Fibroblast of lung (primary cell): ENCODE data around the gene KIAA1328. TPM values are rescaled to one million over a fixed set of nuclear protein-coding genes. Genes with fewer than 3 reads are reported as not detected.

Experiments
- DNase-seq, 2 donors: peaks; one replicate each; pipeline versions ENCODE4 v3.0.0 to v3.0.0-alpha.2; 2010; ENCODE audit warnings: low read depth in 2 of 2
- H2AFZ ChIP-seq: 2 replicates; pipeline ENCODE4 v1.5.1; 2012; ENCODE audit warnings: low read length, control low read depth, inconsistent platforms
- H3K27ac ChIP-seq: 2 replicates; pipeline ENCODE4 v1.5.1; 2011; ENCODE audit warnings: low read length, control low read depth; ENCODE audit not compliant: insufficient read depth
- H3K27me3 ChIP-seq: 2 replicates; pipeline ENCODE4 v1.5.1; 2011; ENCODE audit warnings: mild to moderate bottlenecking, low read length; ENCODE audit not compliant: control insufficient read depth, insufficient read depth
- H3K36me3 ChIP-seq: 2 replicates; pipeline ENCODE4 v1.5.1; 2011; ENCODE audit warnings: low read length; ENCODE audit not compliant: control insufficient read depth, insufficient read depth
- H3K4me1 ChIP-seq: 2 replicates; pipeline ENCODE4 v1.5.1; 2011; ENCODE audit warnings: low read length; ENCODE audit not compliant: control insufficient read depth, insufficient read depth; ENCODE audit errors: extremely low read depth
- H3K4me2 ChIP-seq: 2 replicates; pipeline ENCODE4 v1.5.1; 2011; ENCODE audit warnings: low read length, control low read depth; ENCODE audit not compliant: insufficient read depth; ENCODE audit errors: extremely low read depth
- H3K4me3 ChIP-seq, 4 experiments: fragments of 200-600 bp in 1 of 4; sonication (generic) in 1 of 4; replicated peaks in 1 of 4; 2 replicates each; pipeline ENCODE4 v1.5.1; 2011 to 2016; ENCODE audit warnings: low read length in 4 of 4, low read depth in 3 of 4, mild to moderate bottlenecking in 3 of 4, control low read depth in 2 of 4, inconsistent platforms in 1 of 4, mixed read lengths in 1 of 4; ENCODE audit not compliant: insufficient read depth in 1 of 4; ENCODE audit errors: control extremely low read depth in 1 of 4
- H3K79me2 ChIP-seq: 2 replicates; pipeline ENCODE4 v1.5.1; 2012; ENCODE audit warnings: mild to moderate bottlenecking, low read length, inconsistent platforms; ENCODE audit not compliant: control insufficient read depth, insufficient read depth
- H3K9ac ChIP-seq: 2 replicates; pipeline ENCODE4 v1.5.1; 2011; ENCODE audit warnings: mild to moderate bottlenecking, low read length, control low read depth; ENCODE audit not compliant: insufficient read depth
- H3K9me3 ChIP-seq: 2 replicates; pipeline ENCODE4 v1.5.1; 2012; ENCODE audit warnings: low read depth, low read length; ENCODE audit not compliant: control insufficient read depth, insufficient read depth
- H4K20me1 ChIP-seq: 2 replicates; pipeline ENCODE4 v1.5.1; 2011; ENCODE audit warnings: low read length; ENCODE audit not compliant: control insufficient read depth, insufficient read depth; ENCODE audit errors: extremely low read depth
- CTCF ChIP-seq, 2 donors: IDR thresholded peaks in 1 of 2; conservative IDR thresholded peaks in 1 of 2; 1 replicate in 1 of 2; 2 replicates in 1 of 2; pipeline ENCODE4 v1.5.1; 2011 to 2012; ENCODE audit warnings: low read length in 2 of 2, control low read depth in 1 of 2, inconsistent platforms in 1 of 2, low read depth in 1 of 2, mild to moderate bottlenecking in 1 of 2
- EZH2 ChIP-seq: IDR thresholded peaks from 2 replicates; pipeline ENCODE4 v1.5.1; 2012; ENCODE audit warnings: low read length, control low read depth, mild to moderate bottlenecking; ENCODE audit errors: missing control alignments
- polyA plus RNA-seq, 2 donors: library from polyadenylated mRNA; depleted of rRNA in 1 of 2; stranded (reverse) in 1 of 2; unstranded in 1 of 2; fragments of >200 nt; gene quantifications; 2 replicates each; pipeline ENCODE4 v1.2.1, GENCODE V29; 2011 to 2012; ENCODE audit warnings: missing spikeins in 1 of 2
- total RNA-seq: library from RNA; depleted of rRNA; stranded (reverse); fragments of >200 nt; gene quantifications from 2 replicates; pipeline ENCODE4 v1.2.1, GENCODE V29; 2014

KIAA1328 gene
- total and polyA plus RNA-seq, 2 donors (not counting 1 experiment from before 2014, with no cell fraction given), result 4.3 to 4.5 TPM

- Histone ChIP-seq H4K20me1 (no peaks in the 10 kb centered on the region), H3K9ac (no peak overlapping the region), H3K4me1 (no peaks in the 10 kb centered on the region), H3K4me2 (no peak overlapping the region), H2AFZ (no peak overlapping the region), H3K36me3 (no peaks in the 10 kb centered on the region), H3K79me2 (no peaks in the 10 kb centered on the region), H3K27me3 (no peaks in the 10 kb centered on the region), H3K27ac (no peak overlapping the region), H3K4me3 (no peak overlapping the region), H3K9me3 (no peaks in the 10 kb centered on the region)
- no peak for DNase-seq
- TF ChIP-seq EZH2 (no peak), CTCF (conservative IDR thresholded peaks at IDR 0.05 in 1 of 2, IDR thresholded peaks at IDR 0.05 in 1 of 2; ENCODE audit: low read depth in 1 of 2, low read length in 2 of 2) (no peak)
Observed at GRCh38 chr18:37231251-37231650, 402.3 kb downstream of the KIAA1328 start.

- Histone ChIP-seq H3K36me3 (no peaks in the 10 kb centered on the region), H3K9me3 (no peaks in the 10 kb centered on the region), H3K79me2 (no peaks in the 10 kb centered on the region), H3K4me1 (no peaks in the 10 kb centered on the region), H3K9ac (no peak overlapping the region), H3K4me2 (no peak overlapping the region), H4K20me1 (no peaks in the 10 kb centered on the region), H3K27me3 (no peaks in the 10 kb centered on the region), H3K27ac (no peak overlapping the region), H3K4me3 (no peak overlapping the region), H2AFZ (no peak overlapping the region)
- TF ChIP-seq EZH2 (no peak), CTCF (conservative IDR thresholded peaks at IDR 0.05 in 1 of 2, IDR thresholded peaks at IDR 0.05 in 1 of 2; ENCODE audit: low read depth in 1 of 2, low read length in 2 of 2) (no peak)
- DNase-seq, result no peak
Observed at GRCh38 chr18:37235583-37235982, 406.7 kb downstream of the KIAA1328 start.

- Histone ChIP-seq H3K79me2 (no peaks in the 10 kb centered on the region), H3K4me2 (no peak overlapping the region), H2AFZ (no peak overlapping the region), H3K9me3 (no peaks in the 10 kb centered on the region), H3K36me3 (no peaks in the 10 kb centered on the region), H3K4me3 (no peak overlapping the region), H3K9ac (no peak overlapping the region), H4K20me1 (no peaks in the 10 kb centered on the region), H3K27me3 (peaks cover 4% of the 10 kb centered on the region), H3K27ac (no peak overlapping the region), H3K4me1 (no peaks in the 10 kb centered on the region)
- TF ChIP-seq EZH2 (no peak), CTCF (conservative IDR thresholded peaks at IDR 0.05 in 1 of 2, IDR thresholded peaks at IDR 0.05 in 1 of 2; ENCODE audit: low read depth in 1 of 2, low read length in 2 of 2) (no peak)
- DNase-seq, result no peak
Observed at GRCh38 chr18:37238282-37239108, 409.6 kb downstream of the KIAA1328 start.
